ENCODE results near the gene LILRA1.
"Not testable (repeated sequence)": the region's sequence is repeated elsewhere in the genome, so short reads cannot be mapped to it uniquely, and the experiment has no call there.

The LILRA1 gene

DNA sequence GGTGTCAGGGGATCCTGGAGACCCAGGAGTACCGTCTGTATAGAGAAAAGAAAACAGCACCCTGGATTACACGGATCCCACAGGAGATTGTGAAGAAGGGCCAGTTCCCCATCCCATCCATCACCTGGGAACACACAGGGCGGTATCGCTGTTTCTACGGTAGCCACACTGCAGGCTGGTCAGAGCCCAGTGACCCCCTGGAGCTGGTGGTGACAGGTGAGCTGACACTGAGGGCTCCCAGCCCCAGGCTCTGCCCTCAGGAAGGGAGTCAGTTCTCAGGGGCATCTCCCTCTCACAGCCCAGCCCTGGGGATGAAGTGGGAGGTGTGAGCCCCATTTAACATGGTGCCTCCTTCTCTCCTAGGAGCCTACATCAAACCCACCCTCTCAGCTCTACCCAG is 1.3 kb downstream of the LILRA1 start:
- H3K9ac ChIP-seq: no peak overlapping the region
- TF ChIP-seq, protein P1, sequence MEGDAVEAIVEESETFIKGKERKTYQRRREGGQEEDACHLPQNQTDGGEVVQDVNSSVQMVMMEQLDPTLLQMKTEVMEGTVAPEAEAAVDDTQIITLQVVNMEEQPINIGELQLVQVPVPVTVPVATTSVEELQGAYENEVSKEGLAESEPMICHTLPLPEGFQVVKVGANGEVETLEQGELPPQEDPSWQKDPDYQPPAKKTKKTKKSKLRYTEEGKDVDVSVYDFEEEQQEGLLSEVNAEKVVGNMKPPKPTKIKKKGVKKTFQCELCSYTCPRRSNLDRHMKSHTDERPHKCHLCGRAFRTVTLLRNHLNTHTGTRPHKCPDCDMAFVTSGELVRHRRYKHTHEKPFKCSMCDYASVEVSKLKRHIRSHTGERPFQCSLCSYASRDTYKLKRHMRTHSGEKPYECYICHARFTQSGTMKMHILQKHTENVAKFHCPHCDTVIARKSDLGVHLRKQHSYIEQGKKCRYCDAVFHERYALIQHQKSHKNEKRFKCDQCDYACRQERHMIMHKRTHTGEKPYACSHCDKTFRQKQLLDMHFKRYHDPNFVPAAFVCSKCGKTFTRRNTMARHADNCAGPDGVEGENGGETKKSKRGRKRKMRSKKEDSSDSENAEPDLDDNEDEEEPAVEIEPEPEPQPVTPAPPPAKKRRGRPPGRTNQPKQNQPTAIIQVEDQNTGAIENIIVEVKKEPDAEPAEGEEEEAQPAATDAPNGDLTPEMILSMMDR (IDR thresholded peaks at IDR 0.05): no peak
- H2AFZ ChIP-seq: no peak overlapping the region
- no peak overlapping the region for H3K27ac ChIP-seq
- no peaks in the 10 kb centered on the region for H3K9me3 ChIP-seq (ENCODE audit: control insufficient read depth, low read length)
- H3K4me3 ChIP-seq (ENCODE audit: low read depth, low read length): no peak overlapping the region
- no peaks in the 10 kb centered on the region for H3K27me3 ChIP-seq (ENCODE audit: control insufficient read depth, insufficient read depth, low read length)
- no peaks in the 10 kb centered on the region for H3K36me3 ChIP-seq (ENCODE audit: control insufficient read depth, insufficient read depth, low read length)
- H3K79me2 ChIP-seq: no peaks in the 10 kb centered on the region
- no peaks in the 10 kb centered on the region for H3K4me1 ChIP-seq
- no peak overlapping the region for H3K4me2 ChIP-seq (ENCODE audit: low read length)

DNA sequence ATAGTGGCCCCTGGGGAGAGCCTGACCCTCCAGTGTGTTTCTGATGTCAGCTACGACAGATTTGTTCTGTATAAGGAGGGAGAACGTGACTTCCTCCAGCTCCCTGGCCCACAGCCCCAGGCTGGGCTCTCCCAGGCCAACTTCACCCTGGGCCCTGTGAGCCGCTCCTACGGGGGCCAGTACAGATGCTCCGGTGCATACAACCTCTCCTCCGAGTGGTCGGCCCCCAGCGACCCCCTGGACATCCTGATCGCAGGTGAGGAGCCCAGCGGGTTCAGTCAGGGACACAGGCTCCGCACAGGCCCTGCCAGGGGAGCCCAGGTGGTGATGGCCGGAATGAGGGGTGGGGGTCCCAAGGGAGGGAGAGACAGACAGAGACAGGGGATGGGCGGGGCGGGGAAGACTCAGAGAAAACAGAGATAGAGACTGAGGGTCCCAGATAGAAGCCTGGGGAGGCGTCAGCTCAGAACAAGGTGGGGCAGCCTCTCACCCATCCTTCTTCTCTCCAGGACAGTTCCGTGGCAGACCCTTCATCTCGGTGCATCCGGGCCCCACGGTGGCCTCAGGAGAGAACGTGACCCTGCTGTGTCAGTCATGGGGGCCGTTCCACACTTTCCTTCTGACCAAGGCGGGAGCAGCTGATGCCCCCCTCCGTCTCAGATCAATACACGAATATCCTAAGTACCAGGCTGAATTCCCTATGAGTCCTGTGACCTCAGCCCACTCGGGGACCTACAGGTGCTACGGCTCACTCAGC is 2.4 kb downstream of the LILRA1 start:
- not testable (repeated sequence) for H3K9me3 ChIP-seq (ENCODE audit: control insufficient read depth, low read length); H3K4me3 ChIP-seq (ENCODE audit: low read depth, low read length); H3K4me2 ChIP-seq (ENCODE audit: low read length); H3K79me2 ChIP-seq; H3K27ac ChIP-seq; H3K27me3 ChIP-seq (ENCODE audit: control insufficient read depth, insufficient read depth, low read length); H3K9ac ChIP-seq; H3K4me1 ChIP-seq; H3K36me3 ChIP-seq (ENCODE audit: control insufficient read depth, insufficient read depth, low read length); H2AFZ ChIP-seq

GRCh38 chr19:54600212-54600611 is 6.8 kb downstream of the LILRA1 start:
- H3K4me2 ChIP-seq (ENCODE audit: low read length): no peak overlapping the region
- no peaks in the 10 kb centered on the region for H3K36me3 ChIP-seq (ENCODE audit: control insufficient read depth, insufficient read depth, low read length)
- no peak overlapping the region for H3K27ac ChIP-seq
- no peak overlapping the region for H3K4me3 ChIP-seq (ENCODE audit: low read depth, low read length)
- H3K9me3 ChIP-seq (ENCODE audit: control insufficient read depth, low read length): no peaks in the 10 kb centered on the region
- no peak overlapping the region for H3K9ac ChIP-seq
- TF ChIP-seq, protein P1 (IDR thresholded peaks at IDR 0.05): no peak
- H3K27me3 ChIP-seq (ENCODE audit: control insufficient read depth, insufficient read depth, low read length): no peaks in the 10 kb centered on the region
- no peak overlapping the region for H2AFZ ChIP-seq
- H3K79me2 ChIP-seq: no peaks in the 10 kb centered on the region
- H3K4me1 ChIP-seq: no peaks in the 10 kb centered on the region

DNA sequence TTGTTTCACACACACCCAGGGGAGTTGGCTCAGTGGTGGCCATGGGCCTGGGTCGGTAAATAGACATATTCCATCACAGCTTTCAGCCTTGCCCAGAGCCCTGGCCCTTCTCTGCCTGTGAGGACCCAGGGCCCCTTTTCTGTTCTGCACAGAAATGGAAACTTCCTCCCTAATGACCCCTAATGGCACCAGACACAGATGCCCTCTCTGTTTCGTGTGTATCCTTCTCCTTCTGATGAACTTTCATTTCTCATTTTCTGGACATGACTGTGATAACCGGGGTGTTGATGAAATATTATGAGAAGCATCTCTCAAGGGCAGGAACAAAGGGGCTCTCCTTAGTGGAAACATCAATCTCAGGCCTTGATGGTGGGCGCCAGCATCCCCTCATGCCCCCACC is 12.8 kb downstream of the LILRA1 start:
- TF ChIP-seq, protein P1 (IDR thresholded peaks at IDR 0.05): no peak
- no peak overlapping the region for H2AFZ ChIP-seq
- H3K27ac ChIP-seq: no peak overlapping the region

DNA sequence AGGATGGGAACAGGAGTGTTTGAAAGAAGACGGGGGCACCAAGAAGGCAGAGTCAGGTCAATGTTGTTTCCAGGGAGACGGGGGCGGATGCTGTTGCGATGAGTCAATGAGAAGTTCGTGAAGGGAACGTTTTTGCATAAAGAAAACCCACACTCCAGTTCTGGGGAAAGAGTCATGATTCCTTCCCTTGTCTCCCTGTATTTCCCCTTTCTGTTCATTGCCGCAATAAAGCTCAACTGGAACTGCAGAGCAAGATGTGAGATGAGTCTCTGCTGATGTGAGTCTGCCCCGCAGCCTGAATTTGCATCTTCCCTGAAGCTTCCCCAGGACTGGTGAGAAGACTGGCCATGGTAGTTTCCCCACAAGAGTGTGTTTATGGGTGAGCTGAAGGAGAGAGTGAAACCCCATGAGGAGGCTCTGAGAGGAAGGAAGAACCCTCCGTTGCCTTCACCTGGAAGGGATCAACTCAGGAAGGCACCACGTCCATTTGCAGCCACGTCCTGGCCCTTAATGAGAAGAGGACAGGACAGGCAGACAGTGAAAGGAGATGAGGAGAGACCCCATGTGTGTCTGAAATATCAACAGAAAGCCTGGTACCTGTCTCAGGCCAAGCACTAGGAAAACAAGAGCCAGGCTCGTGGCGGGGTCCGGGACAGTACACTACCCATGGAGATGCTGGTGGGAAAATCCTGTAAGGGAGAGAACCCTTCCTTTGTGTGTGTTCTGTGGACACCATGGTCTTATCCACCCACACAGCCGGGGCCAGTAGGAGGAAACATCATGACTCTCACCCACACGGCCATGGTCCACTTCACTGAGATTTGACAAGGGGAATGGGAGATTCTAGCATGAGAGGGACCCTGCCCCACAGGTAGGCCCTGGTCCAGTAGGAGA is 13.7 kb downstream of the LILRA1 start:
- Histone ChIP-seq H3K4me1 (no peaks in the 10 kb centered on the region), H3K4me3 (ENCODE audit: low read depth, low read length) (no peak overlapping the region), H3K27ac (no peak overlapping the region), H2AFZ (no peak overlapping the region), H3K27me3 (ENCODE audit: control insufficient read depth, insufficient read depth, low read length) (no peaks in the 10 kb centered on the region), H3K79me2 (no peaks in the 10 kb centered on the region), H3K9ac (no peak overlapping the region), H3K4me2 (ENCODE audit: low read length) (no peak overlapping the region), H3K36me3 (ENCODE audit: control insufficient read depth, insufficient read depth, low read length) (no peaks in the 10 kb centered on the region), H3K9me3 (ENCODE audit: control insufficient read depth, low read length) (no peaks in the 10 kb centered on the region)
- TF ChIP-seq, protein P1 (IDR thresholded peaks at IDR 0.05): no peak

More for the DNA sequence above, 12.8 kb downstream of the LILRA1 start:
- Histone ChIP-seq H3K9ac (no peak overlapping the region), H3K4me2 (ENCODE audit: low read length) (no peak overlapping the region), H3K27me3 (ENCODE audit: control insufficient read depth, insufficient read depth, low read length) (no peaks in the 10 kb centered on the region), H3K4me1 (no peaks in the 10 kb centered on the region), H3K9me3 (ENCODE audit: control insufficient read depth, low read length) (no peaks in the 10 kb centered on the region), H3K79me2 (no peaks in the 10 kb centered on the region), H3K36me3 (ENCODE audit: control insufficient read depth, insufficient read depth, low read length) (no peaks in the 10 kb centered on the region), H3K4me3 (ENCODE audit: low read depth, low read length) (no peak overlapping the region)

Measured in parathyroid adenoma (tissue), 2 donors.